Measurements from ENCODE around the gene ST6GALNAC3. TPM values are rescaled to one million over a fixed set of nuclear protein-coding genes. Genes with fewer than 3 reads are reported as not detected.

The ST6GALNAC3 gene
- polyA plus RNA-seq, 1 experiment, result 0.05 TPM

DNA sequence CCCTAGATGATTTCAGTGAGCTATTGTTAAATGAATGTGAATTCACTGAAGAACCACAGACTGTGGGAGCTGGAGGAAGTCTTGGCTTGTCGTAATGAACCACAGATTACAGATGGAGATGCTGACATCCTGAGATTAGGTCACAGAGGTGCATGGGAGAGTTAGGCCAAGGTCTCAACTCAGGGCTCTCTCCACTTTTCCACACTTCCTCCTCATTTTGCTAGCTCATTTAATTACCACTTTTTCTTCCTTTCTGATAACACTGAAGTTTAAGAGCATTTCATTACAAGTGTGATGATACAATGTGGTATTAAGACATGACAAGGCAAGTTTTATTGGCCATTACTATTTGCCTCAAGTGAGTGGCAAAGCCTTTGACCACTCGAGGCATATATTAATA lies 30.8 kb downstream of the ST6GALNAC3 start:
- no peaks in the 10 kb centered on the region for H3K27me3 ChIP-seq (ENCODE audit: control insufficient read depth, insufficient read depth, low read length)
- no peak overlapping the region for H3K4me3 ChIP-seq (ENCODE audit: low read depth, low read length)
- H3K36me3 ChIP-seq (ENCODE audit: control insufficient read depth, insufficient read depth, low read length), result no peaks in the 10 kb centered on the region
- no peak for DNase-seq (ENCODE audit: low read depth)
- CTCF ChIA-PET, result no interaction called here
- POLR2A ChIA-PET, result no interaction called here
- TF ChIP-seq, protein P1, sequence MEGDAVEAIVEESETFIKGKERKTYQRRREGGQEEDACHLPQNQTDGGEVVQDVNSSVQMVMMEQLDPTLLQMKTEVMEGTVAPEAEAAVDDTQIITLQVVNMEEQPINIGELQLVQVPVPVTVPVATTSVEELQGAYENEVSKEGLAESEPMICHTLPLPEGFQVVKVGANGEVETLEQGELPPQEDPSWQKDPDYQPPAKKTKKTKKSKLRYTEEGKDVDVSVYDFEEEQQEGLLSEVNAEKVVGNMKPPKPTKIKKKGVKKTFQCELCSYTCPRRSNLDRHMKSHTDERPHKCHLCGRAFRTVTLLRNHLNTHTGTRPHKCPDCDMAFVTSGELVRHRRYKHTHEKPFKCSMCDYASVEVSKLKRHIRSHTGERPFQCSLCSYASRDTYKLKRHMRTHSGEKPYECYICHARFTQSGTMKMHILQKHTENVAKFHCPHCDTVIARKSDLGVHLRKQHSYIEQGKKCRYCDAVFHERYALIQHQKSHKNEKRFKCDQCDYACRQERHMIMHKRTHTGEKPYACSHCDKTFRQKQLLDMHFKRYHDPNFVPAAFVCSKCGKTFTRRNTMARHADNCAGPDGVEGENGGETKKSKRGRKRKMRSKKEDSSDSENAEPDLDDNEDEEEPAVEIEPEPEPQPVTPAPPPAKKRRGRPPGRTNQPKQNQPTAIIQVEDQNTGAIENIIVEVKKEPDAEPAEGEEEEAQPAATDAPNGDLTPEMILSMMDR (IDR thresholded peaks at IDR 0.05; ENCODE audit: insufficient read depth, low read depth, low read length), result no peak

DNA sequence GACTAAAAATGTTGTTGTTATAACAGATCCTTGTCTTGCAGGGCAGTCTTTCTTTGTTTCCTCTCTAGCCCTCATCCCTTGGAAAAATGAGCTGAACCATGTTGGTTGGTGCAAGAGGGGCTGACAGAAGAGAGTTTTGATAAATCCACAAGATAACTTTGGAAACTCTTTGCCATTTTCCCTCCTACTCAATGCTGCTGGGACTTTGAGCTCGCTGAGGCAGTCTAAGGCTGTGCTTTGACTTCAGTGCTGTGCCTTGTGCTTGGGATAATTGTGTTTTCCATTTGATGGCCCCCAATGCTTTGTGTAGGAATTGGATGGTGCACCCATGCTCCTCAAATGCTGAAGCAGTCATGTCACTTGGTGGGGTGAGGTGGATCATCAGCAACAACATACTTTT lies 31.7 kb downstream of the ST6GALNAC3 start:
- POLR2A ChIA-PET, result no interaction called here
- Histone ChIP-seq H3K4me3 (ENCODE audit: low read depth, low read length) (no peak overlapping the region), H3K27me3 (ENCODE audit: control insufficient read depth, insufficient read depth, low read length) (no peaks in the 10 kb centered on the region), H3K36me3 (ENCODE audit: control insufficient read depth, insufficient read depth, low read length) (no peaks in the 10 kb centered on the region)
- no peak for DNase-seq (ENCODE audit: low read depth)
- TF ChIP-seq, protein P1 (IDR thresholded peaks at IDR 0.05; ENCODE audit: insufficient read depth, low read depth, low read length), result no peak
- CTCF ChIA-PET, result no interaction called here

DNA sequence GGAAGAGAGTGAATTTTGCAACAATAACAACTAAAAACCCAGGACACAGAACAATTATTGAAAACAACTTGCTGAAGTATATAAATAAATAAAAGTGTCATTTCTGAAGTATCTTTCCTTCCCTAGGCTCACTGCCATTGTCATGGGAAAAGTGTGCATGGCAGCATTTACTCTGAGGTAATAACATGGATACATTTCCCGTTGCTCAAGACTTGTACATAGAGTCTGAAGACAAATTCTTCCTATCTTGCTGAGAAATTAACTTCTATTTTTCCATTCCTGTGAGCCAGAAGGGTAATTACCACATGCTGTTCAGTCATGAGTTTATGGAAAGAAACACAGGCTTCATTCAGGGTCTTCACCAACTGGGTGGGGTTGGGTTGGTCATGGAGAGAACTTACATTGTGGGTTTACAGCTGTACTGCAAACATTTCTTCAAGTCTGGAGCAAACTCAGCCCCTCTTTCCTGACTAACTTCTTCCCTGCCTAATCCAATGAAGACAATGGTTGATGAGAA lies 32.2 kb downstream of the ST6GALNAC3 start:
- Histone ChIP-seq H3K27me3 (ENCODE audit: control insufficient read depth, insufficient read depth, low read length) (no peaks in the 10 kb centered on the region), H3K4me3 (ENCODE audit: low read depth, low read length) (no peak overlapping the region), H3K36me3 (ENCODE audit: control insufficient read depth, insufficient read depth, low read length) (no peaks in the 10 kb centered on the region)
- no peak for DNase-seq (ENCODE audit: low read depth)
- TF ChIP-seq, protein P1 (IDR thresholded peaks at IDR 0.05; ENCODE audit: insufficient read depth, low read depth, low read length), result no peak
- ChIA-PET CTCF (no interaction called here), POLR2A (no interaction called here)

DNA sequence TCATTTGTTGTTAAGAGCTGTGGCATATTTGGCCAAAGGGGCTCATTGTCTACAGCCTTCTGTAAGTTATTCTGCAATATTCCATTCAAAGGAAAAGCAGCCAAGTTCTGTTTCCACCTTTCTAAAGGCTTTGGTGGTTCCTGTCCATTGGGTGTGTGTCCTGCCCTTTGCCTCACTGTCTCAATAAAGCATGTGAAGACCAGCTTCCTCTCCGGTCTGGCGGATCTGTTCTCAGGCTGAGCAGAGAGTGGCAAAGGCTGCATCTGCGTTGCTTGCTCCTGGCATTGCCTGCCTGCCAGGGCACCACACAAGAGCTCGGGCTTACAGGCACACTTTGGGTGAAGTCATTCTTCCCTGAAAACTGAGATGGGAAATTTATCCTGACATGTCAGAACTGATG lies 34.9 kb downstream of the ST6GALNAC3 start:
- DNase-seq (ENCODE audit: low read depth), result no peak
- Histone ChIP-seq H3K4me3 (ENCODE audit: low read depth, low read length) (no peak overlapping the region), H3K27me3 (ENCODE audit: control insufficient read depth, insufficient read depth, low read length) (no peaks in the 10 kb centered on the region), H3K36me3 (ENCODE audit: control insufficient read depth, insufficient read depth, low read length) (no peaks in the 10 kb centered on the region)
- ChIA-PET POLR2A (no interaction called here), CTCF (no interaction called here)
- TF ChIP-seq, protein P1 (IDR thresholded peaks at IDR 0.05; ENCODE audit: insufficient read depth, low read depth, low read length), result no peak

DNA sequence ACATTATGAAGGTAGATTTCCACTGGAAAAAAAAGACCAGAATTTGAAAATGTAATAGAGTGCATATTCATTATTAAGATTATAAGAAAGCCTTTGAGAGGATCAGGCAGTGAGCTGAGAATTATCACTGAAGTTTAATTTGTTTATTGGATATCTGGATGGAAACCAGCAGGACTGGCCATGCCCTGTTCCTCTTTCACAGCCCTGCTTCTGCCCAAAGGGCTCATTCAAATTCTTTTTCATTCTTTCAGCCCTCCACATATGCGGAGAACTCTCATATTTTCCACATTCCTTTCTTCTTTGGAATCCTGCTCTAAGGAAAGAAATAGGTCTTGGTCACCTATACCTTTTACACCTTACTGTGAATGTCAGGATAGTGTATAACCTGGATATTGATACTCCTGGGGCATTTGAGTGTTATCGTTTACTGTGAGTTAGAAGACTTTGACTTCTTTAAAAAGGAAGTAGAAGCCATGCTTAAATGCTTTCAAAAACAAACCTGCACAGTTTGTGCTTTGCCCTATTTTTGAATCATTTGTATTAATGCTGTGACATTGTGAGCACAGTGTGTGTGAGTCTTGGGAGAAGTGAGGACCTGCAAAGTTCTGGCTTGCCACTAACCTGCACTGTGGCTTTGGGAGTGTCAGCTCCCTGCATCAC lies 35.5 kb downstream of the ST6GALNAC3 start:
- ChIA-PET CTCF (no interaction called here), POLR2A (no interaction called here)
- H3K36me3 ChIP-seq (ENCODE audit: control insufficient read depth, insufficient read depth, low read length), result no peaks in the 10 kb centered on the region
- no peak for DNase-seq (ENCODE audit: low read depth)
- H3K4me3 ChIP-seq (ENCODE audit: low read depth, low read length), result no peak overlapping the region
- TF ChIP-seq, protein P1 (IDR thresholded peaks at IDR 0.05; ENCODE audit: insufficient read depth, low read depth, low read length), result no peak
- no peaks in the 10 kb centered on the region for H3K27me3 ChIP-seq (ENCODE audit: control insufficient read depth, insufficient read depth, low read length)
